DND-41 (cell line): ENCODE results near the gene XYLT1.

ENCODE experiments used
- EZH2 ChIP-seq: IDR thresholded peaks from 3 replicates; pipeline ENCODE4 v1.6.1; 2012; ENCODE audit warnings: borderline replicate concordance, low read depth, mild to moderate bottlenecking, moderate library complexity, low read length, inconsistent platforms; ENCODE audit not compliant: severe bottlenecking
- TF ChIP-seq, protein P1 (sequence below): IDR thresholded peaks from 2 replicates; pipeline ENCODE4 v1.5.1; 2012; ENCODE audit warnings: borderline replicate concordance, low read length, moderate library complexity, mild to moderate bottlenecking; ENCODE audit not compliant: poor library complexity, severe bottlenecking; ENCODE audit errors: extremely low read depth

DNA sequence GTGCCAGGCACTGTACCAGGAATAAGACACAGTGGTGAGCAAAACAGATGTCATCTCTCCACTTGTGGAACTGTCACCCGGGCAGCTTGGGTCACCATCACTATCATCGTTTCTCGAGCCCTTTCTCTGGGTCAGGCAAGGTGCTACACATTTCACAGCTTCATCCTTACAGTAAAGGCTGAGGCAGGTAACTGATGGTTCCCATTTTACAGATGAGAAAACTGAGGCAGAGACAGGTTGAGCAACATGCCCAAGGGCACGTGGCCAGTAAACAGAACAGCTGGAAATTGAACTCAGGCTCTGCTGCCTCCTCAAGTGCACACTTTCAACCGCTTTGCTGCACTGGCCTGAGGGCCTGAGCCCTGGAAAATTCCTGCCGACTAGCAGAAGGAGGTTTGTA lies 294.6 kb downstream of the XYLT1 start:
- TF ChIP-seq, protein P1, sequence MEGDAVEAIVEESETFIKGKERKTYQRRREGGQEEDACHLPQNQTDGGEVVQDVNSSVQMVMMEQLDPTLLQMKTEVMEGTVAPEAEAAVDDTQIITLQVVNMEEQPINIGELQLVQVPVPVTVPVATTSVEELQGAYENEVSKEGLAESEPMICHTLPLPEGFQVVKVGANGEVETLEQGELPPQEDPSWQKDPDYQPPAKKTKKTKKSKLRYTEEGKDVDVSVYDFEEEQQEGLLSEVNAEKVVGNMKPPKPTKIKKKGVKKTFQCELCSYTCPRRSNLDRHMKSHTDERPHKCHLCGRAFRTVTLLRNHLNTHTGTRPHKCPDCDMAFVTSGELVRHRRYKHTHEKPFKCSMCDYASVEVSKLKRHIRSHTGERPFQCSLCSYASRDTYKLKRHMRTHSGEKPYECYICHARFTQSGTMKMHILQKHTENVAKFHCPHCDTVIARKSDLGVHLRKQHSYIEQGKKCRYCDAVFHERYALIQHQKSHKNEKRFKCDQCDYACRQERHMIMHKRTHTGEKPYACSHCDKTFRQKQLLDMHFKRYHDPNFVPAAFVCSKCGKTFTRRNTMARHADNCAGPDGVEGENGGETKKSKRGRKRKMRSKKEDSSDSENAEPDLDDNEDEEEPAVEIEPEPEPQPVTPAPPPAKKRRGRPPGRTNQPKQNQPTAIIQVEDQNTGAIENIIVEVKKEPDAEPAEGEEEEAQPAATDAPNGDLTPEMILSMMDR, result no peak
- no peak for TF ChIP-seq EZH2
